PFSK-1 (cell line): Measurements from ENCODE around the gene ERICH3.

Source experiments
- FOXP2 ChIP-seq: optimal IDR thresholded peaks from 2 replicates; pipeline ENCODE3; 2011; ENCODE audit warnings: borderline replicate concordance, control low read depth, inconsistent platforms; ENCODE audit not compliant: insufficient read depth; ENCODE audit errors: extremely low read length, extremely low read depth
- POLR2AphosphoS5 ChIP-seq: IDR thresholded peaks from 2 replicates; pipeline ENCODE4 v1.6.1; 2012; ENCODE audit warnings: low read depth, mild to moderate bottlenecking, control low read depth, low read length, moderate library complexity
- SIN3A ChIP-seq: IDR thresholded peaks from 2 replicates; pipeline ENCODE4 v1.6.1; 2012; ENCODE audit warnings: mild to moderate bottlenecking, low read length, moderate library complexity, borderline replicate concordance; ENCODE audit not compliant: insufficient read depth
- TAF1 ChIP-seq: IDR thresholded peaks from 2 replicates; pipeline ENCODE4 v1.6.1; 2012; ENCODE audit warnings: low read length, control low read depth, borderline replicate concordance; ENCODE audit not compliant: insufficient read depth
- TF ChIP-seq, protein P1 (sequence below), 2 experiments: IDR thresholded peaks; 2 replicates each; pipeline versions ENCODE4 v1.6.1 to v1.8.0; 2011 to 2012; ENCODE audit warnings: low read depth in 2 of 2, low read length in 2 of 2, control low read depth in 1 of 2, inconsistent platforms in 1 of 2, mild to moderate bottlenecking in 1 of 2, moderate library complexity in 1 of 2; ENCODE audit not compliant: insufficient read depth in 1 of 2

DNA sequence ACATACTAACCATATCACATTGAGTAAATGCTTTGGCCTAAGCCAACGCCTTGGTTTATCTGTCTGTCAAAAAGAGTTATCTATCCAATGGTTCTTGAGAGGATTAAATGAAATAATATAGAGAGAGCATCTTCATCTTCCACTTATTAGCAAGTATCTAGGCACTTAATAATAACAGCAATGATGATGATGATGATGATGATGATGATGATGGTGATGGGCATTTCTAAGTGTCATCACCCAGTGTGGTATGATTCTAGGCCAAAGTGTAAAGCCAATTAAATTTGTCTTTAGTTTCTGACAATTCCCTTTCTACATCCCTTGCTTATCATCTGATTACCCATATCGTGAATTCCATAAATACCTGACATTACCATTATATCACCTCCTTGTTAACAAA lies 95.5 kb downstream of the ERICH3 start:
- TF ChIP-seq POLR2AphosphoS5 (no peak), FOXP2 (no peak), SIN3A (no peak), TAF1 (no peak)
- TF ChIP-seq, protein P1, sequence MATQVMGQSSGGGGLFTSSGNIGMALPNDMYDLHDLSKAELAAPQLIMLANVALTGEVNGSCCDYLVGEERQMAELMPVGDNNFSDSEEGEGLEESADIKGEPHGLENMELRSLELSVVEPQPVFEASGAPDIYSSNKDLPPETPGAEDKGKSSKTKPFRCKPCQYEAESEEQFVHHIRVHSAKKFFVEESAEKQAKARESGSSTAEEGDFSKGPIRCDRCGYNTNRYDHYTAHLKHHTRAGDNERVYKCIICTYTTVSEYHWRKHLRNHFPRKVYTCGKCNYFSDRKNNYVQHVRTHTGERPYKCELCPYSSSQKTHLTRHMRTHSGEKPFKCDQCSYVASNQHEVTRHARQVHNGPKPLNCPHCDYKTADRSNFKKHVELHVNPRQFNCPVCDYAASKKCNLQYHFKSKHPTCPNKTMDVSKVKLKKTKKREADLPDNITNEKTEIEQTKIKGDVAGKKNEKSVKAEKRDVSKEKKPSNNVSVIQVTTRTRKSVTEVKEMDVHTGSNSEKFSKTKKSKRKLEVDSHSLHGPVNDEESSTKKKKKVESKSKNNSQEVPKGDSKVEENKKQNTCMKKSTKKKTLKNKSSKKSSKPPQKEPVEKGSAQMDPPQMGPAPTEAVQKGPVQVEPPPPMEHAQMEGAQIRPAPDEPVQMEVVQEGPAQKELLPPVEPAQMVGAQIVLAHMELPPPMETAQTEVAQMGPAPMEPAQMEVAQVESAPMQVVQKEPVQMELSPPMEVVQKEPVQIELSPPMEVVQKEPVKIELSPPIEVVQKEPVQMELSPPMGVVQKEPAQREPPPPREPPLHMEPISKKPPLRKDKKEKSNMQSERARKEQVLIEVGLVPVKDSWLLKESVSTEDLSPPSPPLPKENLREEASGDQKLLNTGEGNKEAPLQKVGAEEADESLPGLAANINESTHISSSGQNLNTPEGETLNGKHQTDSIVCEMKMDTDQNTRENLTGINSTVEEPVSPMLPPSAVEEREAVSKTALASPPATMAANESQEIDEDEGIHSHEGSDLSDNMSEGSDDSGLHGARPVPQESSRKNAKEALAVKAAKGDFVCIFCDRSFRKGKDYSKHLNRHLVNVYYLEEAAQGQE (IDR thresholded peaks at IDR 0.05; ENCODE audit: insufficient read depth in 1 of 2, low read depth in 2 of 2, low read length in 2 of 2), result no peak
